ENCODE results near the gene MGLL.

DNA sequence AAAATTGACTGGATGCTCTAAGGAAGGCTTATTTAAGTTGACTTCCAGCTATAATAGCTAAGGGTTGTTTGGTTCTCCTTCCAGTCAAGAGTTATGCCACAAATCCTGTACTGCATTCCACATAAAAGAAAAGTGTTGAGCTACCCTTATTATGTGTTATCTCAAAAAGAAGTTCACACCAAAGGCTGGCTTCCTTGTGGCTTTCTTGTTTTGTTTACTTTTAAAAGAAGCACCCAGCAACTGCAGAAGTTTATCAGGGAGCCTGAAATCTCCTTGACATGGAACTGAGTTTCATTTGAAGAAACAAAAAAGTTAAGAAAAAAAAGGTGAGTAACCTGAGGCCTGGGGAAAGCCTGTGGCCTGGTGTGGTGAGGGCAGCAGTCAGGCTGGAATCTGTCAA is 10.2 kb downstream of the MGLL start:
- TF ChIP-seq ZNF274 (IDR thresholded peaks at IDR 0.05; ENCODE audit: low read depth, low read length) (no peak), POLR2A (IDR thresholded peaks at IDR 0.05; ENCODE audit: borderline replicate concordance, extremely low read depth, insufficient read depth, insufficient read length) (no peak), POLR2AphosphoS5 (IDR thresholded peaks at IDR 0.05; ENCODE audit: low read depth, low read length) (no peak), CEBPB (IDR thresholded peaks at IDR 0.05; ENCODE audit: low read depth) (no peak), TCF7L2 (IDR thresholded peaks at IDR 0.05; ENCODE audit: borderline replicate concordance, extremely low read depth, insufficient read depth, insufficient read length) (no peak), EZH2 (IDR thresholded peaks at IDR 0.05) (no peak), SIN3A (IDR thresholded peaks at IDR 0.05; ENCODE audit: low read depth) (no peak), EZH2phosphoT487 (IDR thresholded peaks at IDR 0.05; ENCODE audit: borderline replicate concordance) (no peak), ZFX (IDR thresholded peaks at IDR 0.05) (no peak), JUND (IDR thresholded peaks at IDR 0.05) (no peak)
- TF ChIP-seq, protein P1, sequence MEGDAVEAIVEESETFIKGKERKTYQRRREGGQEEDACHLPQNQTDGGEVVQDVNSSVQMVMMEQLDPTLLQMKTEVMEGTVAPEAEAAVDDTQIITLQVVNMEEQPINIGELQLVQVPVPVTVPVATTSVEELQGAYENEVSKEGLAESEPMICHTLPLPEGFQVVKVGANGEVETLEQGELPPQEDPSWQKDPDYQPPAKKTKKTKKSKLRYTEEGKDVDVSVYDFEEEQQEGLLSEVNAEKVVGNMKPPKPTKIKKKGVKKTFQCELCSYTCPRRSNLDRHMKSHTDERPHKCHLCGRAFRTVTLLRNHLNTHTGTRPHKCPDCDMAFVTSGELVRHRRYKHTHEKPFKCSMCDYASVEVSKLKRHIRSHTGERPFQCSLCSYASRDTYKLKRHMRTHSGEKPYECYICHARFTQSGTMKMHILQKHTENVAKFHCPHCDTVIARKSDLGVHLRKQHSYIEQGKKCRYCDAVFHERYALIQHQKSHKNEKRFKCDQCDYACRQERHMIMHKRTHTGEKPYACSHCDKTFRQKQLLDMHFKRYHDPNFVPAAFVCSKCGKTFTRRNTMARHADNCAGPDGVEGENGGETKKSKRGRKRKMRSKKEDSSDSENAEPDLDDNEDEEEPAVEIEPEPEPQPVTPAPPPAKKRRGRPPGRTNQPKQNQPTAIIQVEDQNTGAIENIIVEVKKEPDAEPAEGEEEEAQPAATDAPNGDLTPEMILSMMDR (IDR thresholded peaks at IDR 0.05 in 2 of 3, conservative IDR thresholded peaks at IDR 0.05 in 1 of 3; ENCODE audit: borderline replicate concordance in 1 of 3, insufficient read depth in 1 of 3, low read depth in 2 of 3, low read length in 2 of 3): no peak
